KMS-11 (cell line): ENCODE data around the gene SCAPER.

Experiments used
- H2AFZ ChIP-seq: fragments of 200-600 bp; sonication (generic); 2 replicates; pipeline ENCODE4 v1.6.1; 2016; ENCODE audit warnings: antibody characterized with exemption, mixed run types, low read depth
- H3K27ac ChIP-seq: fragments of 200-600 bp; sonication (generic); 2 replicates; pipeline ENCODE4 v1.6.1; 2016; ENCODE audit warnings: mild to moderate bottlenecking, mixed run types
- H3K27me3 ChIP-seq: fragments of 200-600 bp; sonication (generic); 2 replicates; pipeline ENCODE4 v1.6.1; 2017; ENCODE audit warnings: mild to moderate bottlenecking, low read depth, mixed run types, moderate library complexity; ENCODE audit not compliant: insufficient read depth
- H3K36me3 ChIP-seq: fragments of 200-600 bp; sonication (generic); 2 replicates; pipeline ENCODE4 v1.6.1; 2017; ENCODE audit warnings: mild to moderate bottlenecking, mixed run types; ENCODE audit not compliant: insufficient read depth
- H3K4me1 ChIP-seq: fragments of 200-600 bp; sonication (generic); 2 replicates; pipeline ENCODE4 v1.6.1; 2016; ENCODE audit warnings: mild to moderate bottlenecking, low read depth, mixed run types; ENCODE audit not compliant: poor library complexity, severe bottlenecking
- H3K4me2 ChIP-seq: fragments of 200-600 bp; sonication (generic); 2 replicates; pipeline ENCODE4 v1.7.0; 2016; ENCODE audit warnings: mild to moderate bottlenecking, mixed run types
- H3K4me3 ChIP-seq: fragments of 200-600 bp; sonication (generic); IDR thresholded peaks from 2 replicates; pipeline ENCODE4 v1.6.1; 2017; ENCODE audit warnings: low read depth, low read length, mixed read lengths; ENCODE audit not compliant: insufficient read depth
- H3K79me2 ChIP-seq: fragments of 200-600 bp; sonication (generic); 2 replicates; pipeline ENCODE4 v1.6.1; 2016; ENCODE audit warnings: low read depth, mixed run types; ENCODE audit not compliant: insufficient read depth
- H3K9ac ChIP-seq: fragments of 200-600 bp; sonication (generic); 2 replicates; pipeline ENCODE4 v1.6.1; 2016; ENCODE audit warnings: mild to moderate bottlenecking, mixed run types
- H4K20me1 ChIP-seq: fragments of 200-600 bp; sonication (generic); 2 replicates; pipeline ENCODE4 v1.6.1; 2016; ENCODE audit warnings: mild to moderate bottlenecking, mixed run types; ENCODE audit not compliant: insufficient read depth
- TF ChIP-seq, protein P1 (sequence below): fragments of 200-600 bp; sonication (generic); conservative IDR thresholded peaks from 2 replicates; pipeline ENCODE4 v1.6.1; 2017; ENCODE audit warnings: low read depth, mild to moderate bottlenecking, antibody characterized with exemption, low read length, moderate library complexity, mixed read lengths

Gene SCAPER

DNA sequence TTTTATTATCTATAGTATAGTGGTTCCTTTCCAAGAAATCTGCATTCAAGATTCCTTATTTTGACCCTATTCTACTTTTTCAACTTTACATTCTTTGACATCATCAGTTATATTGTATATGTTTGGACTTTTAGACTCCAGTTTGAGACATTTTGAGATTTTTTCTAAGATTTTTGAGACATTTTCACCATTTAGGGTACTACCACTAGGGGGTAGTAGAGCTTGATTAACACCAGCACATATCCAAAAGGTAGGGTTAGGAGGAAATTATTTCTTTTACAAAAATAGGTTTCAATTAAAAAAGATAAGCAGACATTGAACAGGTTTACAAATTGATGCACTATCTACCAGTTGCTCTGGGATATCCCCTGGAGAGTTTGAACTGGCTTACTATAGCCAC, 262.5 kb downstream of the SCAPER start:
- Histone ChIP-seq H3K36me3 (no peaks in the 10 kb centered on the region), H4K20me1 (no peaks in the 10 kb centered on the region), H3K9ac (no peak overlapping the region), H3K4me2 (no peak overlapping the region), H3K4me1 (no peaks in the 10 kb centered on the region), H3K79me2 (no peaks in the 10 kb centered on the region), H3K27ac (no peak overlapping the region), H3K27me3 (no peaks in the 10 kb centered on the region), H3K4me3 (no peak overlapping the region), H2AFZ (no peak overlapping the region)
- TF ChIP-seq, protein P1, sequence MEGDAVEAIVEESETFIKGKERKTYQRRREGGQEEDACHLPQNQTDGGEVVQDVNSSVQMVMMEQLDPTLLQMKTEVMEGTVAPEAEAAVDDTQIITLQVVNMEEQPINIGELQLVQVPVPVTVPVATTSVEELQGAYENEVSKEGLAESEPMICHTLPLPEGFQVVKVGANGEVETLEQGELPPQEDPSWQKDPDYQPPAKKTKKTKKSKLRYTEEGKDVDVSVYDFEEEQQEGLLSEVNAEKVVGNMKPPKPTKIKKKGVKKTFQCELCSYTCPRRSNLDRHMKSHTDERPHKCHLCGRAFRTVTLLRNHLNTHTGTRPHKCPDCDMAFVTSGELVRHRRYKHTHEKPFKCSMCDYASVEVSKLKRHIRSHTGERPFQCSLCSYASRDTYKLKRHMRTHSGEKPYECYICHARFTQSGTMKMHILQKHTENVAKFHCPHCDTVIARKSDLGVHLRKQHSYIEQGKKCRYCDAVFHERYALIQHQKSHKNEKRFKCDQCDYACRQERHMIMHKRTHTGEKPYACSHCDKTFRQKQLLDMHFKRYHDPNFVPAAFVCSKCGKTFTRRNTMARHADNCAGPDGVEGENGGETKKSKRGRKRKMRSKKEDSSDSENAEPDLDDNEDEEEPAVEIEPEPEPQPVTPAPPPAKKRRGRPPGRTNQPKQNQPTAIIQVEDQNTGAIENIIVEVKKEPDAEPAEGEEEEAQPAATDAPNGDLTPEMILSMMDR, result no peak; the same call in 1 of the 2 replicates

DNA sequence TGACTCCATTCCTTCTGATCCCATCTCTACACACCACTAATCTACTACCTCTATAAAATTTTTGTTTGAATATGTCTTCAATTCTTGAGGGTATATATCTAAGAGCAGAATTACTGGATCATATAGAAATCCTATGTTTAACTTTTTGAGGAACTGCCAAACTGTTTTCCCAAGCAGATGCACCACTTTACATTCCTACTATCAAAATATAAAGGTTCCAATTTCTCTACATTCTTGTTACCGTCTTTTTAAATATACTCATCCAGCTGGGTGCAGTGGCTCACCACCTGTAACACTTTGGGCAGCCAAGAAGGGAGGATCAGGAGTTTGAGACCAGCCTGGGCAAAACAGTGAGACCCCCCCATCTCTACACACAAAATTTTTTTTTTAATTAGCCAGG, 268.0 kb downstream of the SCAPER start:
- H3K4me1 ChIP-seq, result no peaks in the 10 kb centered on the region
- no peaks in the 10 kb centered on the region for H4K20me1 ChIP-seq
- H2AFZ ChIP-seq, result no peak overlapping the region

DNA sequence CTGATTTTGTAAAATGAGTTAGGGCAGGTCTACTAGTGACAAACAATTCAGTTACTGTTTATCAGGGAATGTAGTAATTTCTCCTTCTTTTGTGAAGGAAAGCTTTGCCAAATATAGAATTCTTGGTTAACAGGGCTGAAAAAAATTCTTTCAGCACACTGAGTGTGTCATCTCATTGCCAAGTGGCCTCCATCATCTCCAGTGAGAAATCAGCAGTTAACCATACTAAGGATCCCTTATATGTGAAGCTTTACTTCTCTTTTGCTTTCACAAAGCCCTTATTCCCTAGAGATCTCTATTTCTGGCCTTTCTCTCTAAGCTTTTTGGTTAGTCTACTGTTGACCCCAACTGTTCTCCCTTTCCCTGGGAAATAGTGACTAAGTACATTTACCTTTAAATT, 269.1 kb downstream of the SCAPER start:
- no peaks in the 10 kb centered on the region for H3K79me2 ChIP-seq
- no peaks in the 10 kb centered on the region for H3K4me1 ChIP-seq
- TF ChIP-seq, protein P1, result no peak
- H3K27ac ChIP-seq, result no peak overlapping the region
- no peaks in the 10 kb centered on the region for H4K20me1 ChIP-seq
- no peak overlapping the region for H3K4me2 ChIP-seq
- no peaks in the 10 kb centered on the region for H3K36me3 ChIP-seq
- H3K4me3 ChIP-seq, result no peak overlapping the region
- no peaks in the 10 kb centered on the region for H3K27me3 ChIP-seq
- no peak overlapping the region for H3K9ac ChIP-seq
- no peak overlapping the region for H2AFZ ChIP-seq

More for the DNA sequence above, 268.0 kb downstream of the SCAPER start:
- Histone ChIP-seq H3K4me2 (no peak overlapping the region), H3K4me3 (no peak overlapping the region), H3K27me3 (no peaks in the 10 kb centered on the region), H3K36me3 (no peaks in the 10 kb centered on the region), H3K9ac (no peak overlapping the region), H3K27ac (no peak overlapping the region), H3K79me2 (no peaks in the 10 kb centered on the region)
- TF ChIP-seq, protein P1, result no peak

DNA sequence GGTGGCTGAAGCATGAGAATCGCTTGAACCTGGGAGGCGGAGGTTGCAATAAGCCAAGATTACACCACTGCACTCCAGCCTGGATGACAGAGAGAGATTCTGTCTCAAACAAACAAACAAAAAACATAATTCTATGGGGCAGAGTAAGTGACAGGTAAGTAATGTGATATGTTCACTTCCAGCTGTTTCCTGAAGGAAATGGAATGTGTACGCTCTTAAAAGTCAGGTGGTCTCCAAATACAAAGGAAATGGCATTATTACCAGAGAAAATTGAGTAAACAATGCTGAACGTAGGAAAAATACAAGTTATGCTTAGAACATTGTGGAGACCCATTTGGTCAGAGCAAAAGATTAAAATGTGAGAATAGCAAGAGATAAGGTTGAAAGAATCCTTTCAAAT, 278.5 kb downstream of the SCAPER start:
- Histone ChIP-seq H3K27ac (no peak overlapping the region), H3K36me3 (no peaks in the 10 kb centered on the region), H3K79me2 (no peaks in the 10 kb centered on the region), H3K9ac (no peak overlapping the region), H3K4me1 (no peaks in the 10 kb centered on the region), H2AFZ (no peak overlapping the region), H3K4me3 (no peak overlapping the region), H3K4me2 (no peak overlapping the region), H3K27me3 (no peaks in the 10 kb centered on the region), H4K20me1 (no peaks in the 10 kb centered on the region)
- TF ChIP-seq, protein P1, result no peak
